Left renal cortex interstitium (tissue), 4 donors: ENCODE data around the gene SPON1. TPM values are rescaled to one million over a fixed set of nuclear protein-coding genes. Genes with fewer than 3 reads are reported as not detected.
"Not testable (repeated sequence)": the region's sequence is repeated elsewhere in the genome, so short reads cannot be mapped to it uniquely, and the experiment has no call there.

Experiments
- DNase-seq, 4 donors: peaks; one replicate each; pipeline ENCODE4 v3.0.0-alpha.2; 2013; ENCODE audit warnings: low read depth in 4 of 4, low spot score in 2 of 4, missing footprints in 1 of 4
- polyA plus RNA-seq, 4 donors: library from polyadenylated mRNA; unstranded; fragments of 120-200 nt; gene quantifications; one replicate each; pipeline ENCODE4 v1.2.1, GENCODE V29; 2013; ENCODE audit not compliant: insufficient read length in 4 of 4

The SPON1 gene
- 10 to 100 TPM; 67.6 to 95.2 (median 79.3) TPM for polyA plus RNA-seq

DNA sequence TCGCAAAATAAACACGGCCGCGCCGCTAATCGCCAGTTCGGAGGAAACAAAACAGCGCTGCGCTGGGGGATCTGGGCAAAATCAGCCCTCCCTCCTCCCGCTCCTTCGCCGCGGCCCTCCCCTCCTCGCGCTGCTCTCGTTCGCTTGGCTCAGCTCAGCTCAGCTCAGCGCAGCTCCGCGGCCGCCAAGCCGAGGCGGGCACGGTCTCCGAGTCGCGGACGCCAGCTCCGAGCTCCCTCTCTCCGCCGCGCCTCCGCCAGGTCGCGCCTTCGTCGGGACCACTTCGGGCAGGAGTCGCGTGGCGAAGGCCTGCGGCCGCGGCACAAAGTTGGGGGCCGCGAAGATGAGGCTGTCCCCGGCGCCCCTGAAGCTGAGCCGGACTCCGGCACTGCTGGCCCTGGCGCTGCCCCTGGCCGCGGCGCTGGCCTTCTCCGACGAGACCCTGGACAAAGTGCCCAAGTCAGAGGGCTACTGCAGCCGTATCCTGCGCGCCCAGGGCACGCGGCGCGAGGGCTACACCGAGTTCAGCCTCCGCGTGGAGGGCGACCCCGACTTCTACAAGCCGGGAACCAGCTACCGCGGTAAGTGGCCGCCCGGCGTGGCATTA lies at the start of gene SPON1:
Gene SPON1 (plus strand): TSS at position 162 of the 607 bp plus-strand sequence. CDS start 182 bp downstream, at position 344.
- peak in 3 of 4 donors; percentile 45 to 63 (median 62) for DNase-seq

DNA sequence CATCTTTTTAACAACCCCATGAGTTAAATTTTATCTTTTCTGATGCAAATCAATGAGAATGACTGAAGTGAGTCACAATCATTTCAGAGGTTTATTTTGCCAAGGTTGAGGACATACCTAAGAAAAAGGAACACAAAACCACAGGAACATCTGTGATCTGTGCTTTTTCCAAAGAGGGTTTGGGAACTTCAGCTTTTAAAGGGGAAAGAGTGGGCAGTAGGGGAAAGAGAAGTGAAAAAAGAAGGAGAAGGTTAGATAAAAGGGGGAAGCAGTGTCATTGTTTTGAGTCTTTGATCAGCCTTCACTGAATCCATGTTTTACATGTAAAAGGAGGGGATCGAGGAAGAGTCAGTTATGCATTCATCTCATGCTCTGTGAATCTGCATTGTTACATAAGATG lies 45.3 kb upstream of the SPON1 start:
- no peak for DNase-seq

DNA sequence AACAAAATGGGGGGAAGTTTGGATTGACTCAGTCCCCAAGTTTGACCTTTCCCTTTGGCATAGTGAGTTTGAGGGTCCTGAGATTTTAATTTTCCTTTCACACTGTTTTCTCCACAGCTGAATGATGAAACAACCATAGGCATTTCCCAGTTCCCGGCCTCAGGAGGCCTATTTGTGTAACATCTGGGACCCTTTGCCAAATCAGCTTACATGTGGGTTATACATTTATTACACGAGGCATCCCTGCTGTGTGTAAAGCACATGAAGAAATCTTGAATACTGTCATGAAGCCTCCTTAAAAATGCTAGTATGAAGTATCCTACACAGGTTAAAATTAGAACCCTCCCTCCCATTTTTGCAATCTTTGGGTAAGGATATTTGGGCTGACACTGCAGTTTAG lies 44.6 kb upstream of the SPON1 start:
- no peak for DNase-seq

DNA sequence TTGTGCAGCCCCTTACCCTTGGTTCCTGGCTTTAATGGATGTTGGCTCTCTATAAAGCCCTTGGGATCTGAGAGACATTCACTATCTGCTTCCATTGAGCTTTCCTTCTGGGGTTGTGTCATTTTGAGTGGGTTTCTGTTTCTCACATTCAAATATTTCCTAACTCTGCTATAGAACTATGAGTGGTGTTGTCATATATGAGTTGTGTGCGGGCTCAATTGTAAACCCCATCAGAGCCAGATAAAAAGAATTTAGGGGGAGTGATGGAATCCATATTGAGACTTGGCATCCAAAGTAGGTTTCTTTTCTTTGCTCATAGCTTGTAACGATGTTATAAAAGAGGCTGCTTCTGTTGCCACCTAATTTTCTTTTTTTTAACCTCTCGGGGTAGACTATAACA lies 41.8 kb upstream of the SPON1 start:
- DNase-seq, result no peak

DNA sequence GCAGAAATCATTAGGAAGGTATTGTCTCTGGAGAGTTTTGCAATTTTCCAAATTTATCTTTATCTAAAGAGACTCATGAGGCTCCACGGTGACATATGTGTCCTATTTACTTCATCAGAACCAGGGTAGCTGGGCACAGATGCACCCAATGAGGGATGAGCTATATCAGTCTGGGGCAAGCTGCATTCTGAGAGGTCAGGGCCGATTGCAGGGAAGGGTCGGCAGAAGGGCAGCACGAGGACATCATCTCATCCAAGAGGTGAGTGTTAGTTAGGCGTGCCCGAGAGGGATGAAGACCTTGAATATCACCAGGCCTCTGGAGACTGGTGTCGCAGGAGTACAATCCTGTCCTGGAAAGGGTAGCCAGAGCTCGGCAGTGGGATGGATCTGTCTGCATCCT lies 41.0 kb upstream of the SPON1 start:
- DNase-seq, result no peak

DNA sequence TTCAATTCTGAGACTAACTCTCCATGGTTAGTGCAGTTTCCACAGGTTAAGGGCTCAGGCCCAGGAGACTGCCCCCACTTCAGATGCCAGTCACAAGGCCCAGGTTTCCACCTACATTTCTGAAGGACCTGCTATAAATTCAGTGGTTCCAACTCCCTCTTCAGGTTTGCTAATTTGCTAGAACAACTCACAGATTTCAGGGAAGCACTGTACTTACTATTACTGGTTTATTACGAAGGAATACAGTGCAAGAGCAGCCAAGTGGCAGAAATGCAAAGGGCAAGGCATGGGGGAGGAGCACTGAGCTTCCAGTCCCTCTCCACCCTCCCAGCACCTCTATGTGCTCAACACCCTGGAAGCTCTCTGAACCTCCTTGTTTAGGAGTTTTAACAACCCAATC lies 39.3 kb upstream of the SPON1 start:
- no peak for DNase-seq

DNA sequence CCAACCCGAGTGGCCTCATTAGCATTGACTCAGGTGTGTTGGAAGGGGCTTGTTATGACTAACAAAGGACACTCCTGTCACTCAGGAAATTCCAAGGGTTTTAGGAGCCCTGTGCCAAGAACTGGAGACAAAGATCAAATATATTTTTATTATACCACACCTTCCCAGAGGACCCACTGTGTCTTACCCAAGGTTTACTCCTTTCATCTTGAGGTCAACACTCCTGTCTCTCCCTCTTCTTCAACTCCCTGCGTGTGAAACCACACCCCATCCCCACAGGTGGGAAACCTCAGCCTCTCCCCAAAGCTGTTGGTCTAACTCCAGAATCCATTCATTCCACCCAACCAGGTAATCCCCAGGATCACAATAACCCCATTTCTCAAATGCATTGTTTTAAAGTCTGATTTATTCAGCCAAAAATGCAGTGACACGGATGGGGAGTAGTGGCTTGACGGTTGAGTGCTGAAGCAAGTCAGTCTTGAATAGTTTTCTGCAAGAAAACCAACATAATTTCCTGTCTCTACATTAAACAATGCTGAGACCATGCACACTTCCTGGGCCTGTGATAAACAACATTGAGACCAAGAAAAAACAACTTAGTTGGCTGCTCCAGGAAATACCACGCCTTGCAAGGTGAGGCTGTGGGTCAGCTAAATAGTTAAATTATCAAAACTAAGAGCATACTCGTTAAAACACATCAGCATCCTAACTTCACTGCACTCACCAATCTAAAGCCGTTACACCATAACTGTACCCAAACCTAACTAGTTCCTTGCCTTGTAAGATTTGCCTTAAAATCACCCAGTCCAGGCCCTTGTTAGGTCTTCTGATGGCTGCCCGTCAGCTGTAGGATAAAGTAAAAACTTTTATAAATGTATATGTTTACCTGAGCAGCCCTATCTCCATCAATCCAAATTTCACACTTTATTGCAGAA lies 38.5 kb upstream of the SPON1 start:
- no peak for DNase-seq

DNA sequence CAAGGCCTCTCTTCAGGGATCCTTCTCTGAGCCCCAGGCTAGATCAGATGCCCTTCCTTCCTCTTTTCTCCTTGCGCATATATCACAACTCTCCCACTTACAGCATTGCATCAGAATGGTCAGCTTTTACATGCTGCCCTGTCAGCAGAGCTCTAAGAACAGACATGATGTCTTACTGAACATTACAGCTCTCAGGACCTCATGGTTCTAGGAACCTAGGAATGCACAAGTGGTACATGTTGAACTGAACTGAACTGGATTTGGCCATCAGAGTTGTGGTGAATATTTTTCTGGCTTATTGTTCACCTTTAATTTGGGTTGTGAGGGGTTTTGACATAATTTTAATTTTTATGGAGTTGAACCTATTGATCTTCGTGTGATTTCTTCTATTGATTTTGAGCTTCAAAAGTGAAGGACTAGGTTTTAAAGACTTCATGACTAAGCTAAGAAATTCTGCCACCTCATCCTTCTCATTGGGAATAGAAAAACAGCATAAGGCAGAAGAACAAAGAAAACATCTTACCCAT lies 37.7 kb upstream of the SPON1 start:
- DNase-seq, result no peak

DNA sequence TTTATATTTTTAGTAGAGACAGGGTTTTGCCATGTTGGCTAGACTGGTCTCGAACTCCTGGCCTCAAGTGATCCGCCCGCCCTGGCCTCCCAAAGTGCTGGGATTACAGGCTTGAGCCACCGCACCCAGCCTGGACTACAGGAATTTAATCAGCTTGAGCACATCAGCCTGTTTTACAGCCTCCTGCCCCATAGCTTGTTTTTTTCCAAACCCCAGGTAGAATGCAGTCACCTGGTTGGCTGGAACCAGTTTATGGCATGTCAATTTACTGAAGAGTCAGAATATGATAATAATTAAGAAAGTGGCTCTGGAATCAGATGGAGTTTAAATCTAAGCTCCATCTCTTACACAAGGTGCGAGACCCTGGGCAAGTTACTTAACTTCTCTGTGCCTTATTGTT lies 36.2 kb upstream of the SPON1 start:
- not testable (repeated sequence) for DNase-seq

DNA sequence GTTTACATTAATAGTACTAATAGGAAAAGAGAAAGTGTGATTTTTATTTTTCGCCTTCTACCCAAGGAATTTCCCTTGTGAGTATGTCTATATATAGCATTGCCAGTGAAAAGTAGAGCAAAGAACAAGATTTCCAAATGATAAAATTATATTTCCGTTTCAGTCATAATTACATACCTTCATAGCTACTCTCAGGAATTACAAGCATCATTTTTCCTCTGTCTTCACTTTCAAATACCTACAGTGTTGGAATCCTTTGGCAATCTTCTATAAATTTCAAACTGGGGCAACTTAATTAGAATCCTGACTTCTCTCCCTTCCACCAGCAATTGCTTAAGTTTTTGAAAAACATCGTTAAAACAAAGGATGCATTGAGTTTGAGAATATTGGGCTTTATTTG lies 35.5 kb upstream of the SPON1 start:
- DNase-seq, result no peak

DNA sequence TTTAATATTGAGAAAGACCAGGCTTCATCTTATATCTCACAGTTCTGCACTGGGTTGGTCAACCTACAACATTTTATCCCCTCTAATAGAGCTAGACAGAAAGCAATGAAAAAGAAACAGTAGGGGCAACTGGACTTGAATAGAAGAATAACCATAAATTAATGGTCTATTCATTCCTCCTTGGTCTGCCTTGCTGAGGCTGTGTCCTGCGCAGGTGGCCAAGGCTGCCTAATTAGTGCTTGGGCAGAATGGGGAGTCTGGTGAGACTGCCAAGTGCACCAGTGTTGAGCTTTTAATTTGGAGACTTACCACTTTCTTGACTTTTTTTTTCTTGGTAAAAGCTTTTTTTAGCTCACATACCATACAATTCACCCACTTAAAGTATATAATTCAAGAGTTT lies 35.0 kb upstream of the SPON1 start:
- no peak for DNase-seq

DNA sequence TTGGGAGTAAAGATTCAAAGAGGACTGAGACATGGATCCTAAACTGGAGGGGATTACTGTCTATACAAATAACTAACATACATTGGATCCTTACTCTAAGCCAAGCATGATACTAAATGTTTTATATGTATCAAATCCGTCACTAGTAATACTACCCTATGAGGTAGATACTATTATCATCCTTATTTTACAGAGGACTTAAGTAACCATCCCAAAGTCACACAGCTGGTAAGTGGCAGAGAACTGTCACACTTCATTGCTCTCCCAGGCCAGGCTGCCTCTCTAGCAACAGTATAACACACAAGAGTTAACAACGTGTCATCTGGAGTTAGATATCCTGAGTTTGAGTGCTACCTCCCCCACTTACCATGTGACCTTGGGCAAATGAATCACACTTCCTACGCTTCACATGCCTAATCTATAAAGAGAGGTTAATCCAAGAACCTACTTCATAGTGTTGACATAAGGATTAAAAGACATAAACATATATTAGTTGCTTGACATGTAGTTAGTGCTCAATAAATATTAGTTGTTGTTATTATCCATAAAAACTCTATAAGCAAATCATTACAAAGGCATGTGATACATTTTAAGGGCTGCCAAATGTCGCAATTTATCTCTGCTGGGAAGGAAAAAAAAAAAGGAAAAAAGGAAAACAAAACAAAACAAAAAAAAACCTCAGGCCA lies 33.8 kb upstream of the SPON1 start:
- peak in 1 of 4 donors; percentile 44 for DNase-seq

DNA sequence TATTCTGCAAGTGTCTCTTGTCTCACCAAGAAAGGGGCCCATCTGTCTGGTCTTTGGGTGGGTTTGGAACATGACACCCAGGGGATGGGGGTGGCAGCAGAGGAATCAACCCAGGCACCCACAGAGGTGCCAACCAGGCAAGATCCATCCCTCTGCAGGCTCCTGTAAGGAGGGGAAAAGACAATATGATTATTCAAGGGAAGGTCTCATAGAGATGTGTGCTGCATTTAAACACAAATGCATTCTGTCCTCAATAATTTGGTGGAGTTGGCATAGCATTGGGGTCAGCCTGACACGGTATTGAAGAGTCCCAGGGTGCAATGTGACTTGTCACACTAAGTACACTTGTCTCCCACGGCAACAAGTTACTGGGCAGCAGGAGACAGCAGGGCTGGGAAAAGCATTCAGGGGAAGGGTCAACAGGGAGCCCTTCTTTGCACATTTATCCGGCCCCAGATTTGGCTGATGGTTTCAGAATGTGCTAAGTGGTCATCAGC lies 33.1 kb upstream of the SPON1 start:
- DNase-seq, result no peak

DNA sequence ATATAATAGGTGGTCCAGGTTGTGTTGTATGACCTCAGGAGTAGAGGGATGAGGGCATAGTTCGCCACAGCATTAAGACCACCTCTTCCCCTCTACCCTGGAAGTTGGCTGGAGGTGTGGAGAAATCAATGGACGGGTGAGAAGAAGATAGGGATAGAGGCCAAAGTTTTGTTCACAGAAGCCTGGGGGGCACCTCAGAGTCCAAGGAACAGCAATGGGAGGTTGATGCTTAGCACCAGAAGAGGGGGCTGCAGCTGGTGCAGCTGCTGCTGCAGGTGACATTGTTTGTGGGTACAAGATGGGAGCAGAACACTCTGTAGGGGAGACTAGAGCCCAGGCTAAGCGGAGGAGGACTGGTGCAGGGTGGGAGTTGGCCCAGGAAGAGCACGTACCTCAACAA lies 31.2 kb upstream of the SPON1 start:
- no peak for DNase-seq

DNA sequence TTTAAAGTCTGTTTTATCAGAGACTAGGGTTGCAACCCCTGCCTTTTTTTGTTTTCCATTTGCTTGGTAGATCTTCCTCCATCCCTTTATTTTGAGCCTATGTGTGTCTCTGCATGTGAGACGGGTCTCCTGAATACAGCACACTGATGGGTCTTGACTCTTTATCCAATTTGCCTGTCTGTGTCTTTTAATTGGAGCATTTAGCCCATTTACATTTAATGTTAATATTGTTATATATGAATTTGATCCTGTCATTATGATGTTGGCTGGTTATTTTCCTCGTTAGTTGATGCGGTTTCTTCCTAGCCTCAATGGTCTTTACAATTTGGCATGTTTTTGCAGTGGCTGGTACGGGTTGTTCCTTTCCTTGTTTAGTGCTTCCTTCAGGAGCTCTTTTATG lies 25.4 kb upstream of the SPON1 start:
- DNase-seq, result not testable (repeated sequence)

DNA sequence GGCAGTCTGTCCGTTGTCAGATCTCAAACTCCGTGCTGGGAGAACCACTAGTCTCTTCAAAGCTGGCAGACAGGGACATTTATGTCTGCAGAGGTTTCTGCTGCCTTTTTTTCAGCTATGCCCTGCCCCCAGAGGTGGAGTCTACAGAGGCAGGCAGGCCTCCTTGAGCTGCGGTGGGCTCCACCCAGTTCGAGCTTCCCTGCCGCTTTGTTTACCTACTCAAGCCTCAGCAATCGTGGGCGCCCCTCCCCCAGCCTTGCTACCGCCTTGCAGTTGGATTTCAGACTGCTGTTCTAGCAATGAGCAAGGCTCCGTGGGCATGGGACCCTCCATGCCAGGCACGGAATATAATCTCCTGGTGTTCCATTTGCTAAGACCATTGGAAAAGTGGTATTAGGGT lies 23.7 kb upstream of the SPON1 start:
- DNase-seq, result not testable (repeated sequence)

DNA sequence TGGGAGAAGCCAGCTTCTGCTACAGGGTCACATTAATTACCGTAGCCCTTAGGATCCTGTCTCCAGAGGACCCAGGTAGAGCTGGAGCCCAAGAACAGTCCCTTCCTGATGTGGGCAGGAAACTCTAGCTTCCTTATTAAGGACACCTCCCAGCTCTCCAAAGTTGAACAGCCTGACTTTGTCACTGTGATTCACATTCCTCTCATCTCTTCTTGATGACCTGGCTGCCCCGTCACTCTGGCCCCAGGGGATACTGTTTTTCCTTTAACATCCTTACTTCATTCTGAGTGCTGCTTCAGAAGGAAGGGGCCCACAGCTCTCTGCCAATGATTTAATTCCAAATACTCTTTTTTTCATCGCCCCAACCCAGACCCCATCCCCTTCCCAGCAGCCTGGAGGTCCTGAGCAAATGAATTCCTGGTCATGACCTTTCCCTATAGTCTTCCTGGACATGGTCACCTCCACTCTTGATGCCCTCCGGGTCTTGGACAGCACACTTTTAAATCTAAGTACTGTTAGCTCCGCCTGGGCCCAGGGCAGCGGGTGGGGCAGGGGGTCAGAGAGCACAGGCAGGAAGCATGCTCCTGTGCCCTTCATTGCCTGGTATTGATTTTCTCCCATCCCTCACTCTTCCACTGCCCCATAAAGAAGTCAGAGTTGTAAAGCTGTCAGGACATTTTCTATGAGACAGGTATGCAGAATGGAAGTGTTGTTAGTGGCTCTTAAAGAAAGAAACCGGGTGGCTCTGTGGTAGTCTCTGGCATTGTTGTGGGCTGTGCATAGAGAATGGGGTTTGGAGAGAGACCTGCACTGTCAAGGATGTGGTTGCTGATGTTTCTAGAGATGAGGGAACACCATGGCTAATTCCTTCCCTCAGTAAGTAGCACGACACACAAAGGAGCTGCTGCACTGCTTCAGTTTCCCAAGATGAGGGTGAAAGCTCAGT lies 22.3 kb upstream of the SPON1 start:
- DNase-seq, result no peak

DNA sequence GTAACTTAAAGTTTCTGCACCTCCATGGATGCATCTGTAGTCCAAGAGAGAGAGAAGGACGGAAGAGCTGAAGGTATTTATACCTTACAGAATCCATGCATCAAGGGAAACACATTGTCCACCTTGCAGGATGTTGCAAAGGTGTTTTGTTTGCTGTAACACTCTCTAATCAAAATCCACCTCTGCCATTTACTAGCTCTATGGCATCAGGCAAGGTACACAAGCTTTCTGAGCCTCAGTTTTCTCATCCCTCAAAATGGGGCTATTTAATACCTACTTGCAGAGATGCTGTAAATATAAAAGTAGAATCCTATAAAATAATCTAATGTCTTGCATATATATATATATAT lies 21.6 kb upstream of the SPON1 start:
- no peak for DNase-seq

DNA sequence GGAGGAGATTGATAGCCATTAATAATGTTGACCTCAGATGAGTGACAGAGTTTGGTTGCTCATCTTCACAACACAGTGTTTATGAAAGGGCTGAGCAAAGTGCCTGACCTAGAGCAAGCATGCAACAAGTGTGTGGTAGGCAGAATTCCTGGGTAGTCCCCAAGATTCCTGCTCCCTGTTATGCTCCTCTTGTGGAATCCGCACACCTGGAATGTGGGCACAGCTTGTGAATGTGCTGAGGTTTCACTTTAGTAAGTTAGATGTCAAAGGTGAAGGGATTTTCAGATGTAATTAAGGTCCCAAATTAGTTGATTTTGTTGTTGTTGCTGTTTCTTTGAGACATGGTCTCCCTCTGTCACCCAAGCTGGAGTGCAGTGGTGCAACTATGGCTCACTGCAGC lies 20.7 kb upstream of the SPON1 start:
- DNase-seq, result no peak

DNA sequence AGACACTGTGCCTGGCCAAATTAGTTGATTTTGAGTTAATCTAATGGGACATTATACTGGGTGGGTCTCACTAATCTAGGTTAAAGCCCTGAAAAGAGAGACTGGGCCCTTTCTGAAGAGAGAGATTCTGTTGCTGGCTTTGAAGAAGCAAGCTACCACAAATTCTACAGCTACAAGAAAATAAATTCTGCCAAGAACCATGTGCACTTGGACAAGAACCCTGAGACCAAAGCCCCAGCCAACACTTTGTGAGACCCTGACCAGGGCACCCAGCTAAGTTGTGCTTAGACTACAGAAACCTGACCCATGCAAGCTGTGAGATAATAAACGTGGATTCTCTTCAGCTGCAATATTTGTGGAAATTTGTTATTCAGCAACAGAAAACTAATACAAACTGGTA lies 20.1 kb upstream of the SPON1 start:
- DNase-seq, result no peak
